HepG2 (cell line): ENCODE measurements around the gene SLC25A23. TPM values are rescaled to one million over a fixed set of nuclear protein-coding genes. Genes with fewer than 3 reads are reported as not detected.
"Not testable (repeated sequence)": the region's sequence is repeated elsewhere in the genome, so short reads cannot be mapped to it uniquely, and the experiment has no call there.

Source experiments
- ATAC-seq: fragments of 200-7000 bp; cut with Tn5 transposase; 3 replicates; pipeline ENCODE4 v1.9.1; 2020; ENCODE audit warnings: mild to moderate bottlenecking, moderate library complexity
- BruUV-seq: library from RNA; stranded (reverse); fragments of 400-500 nt; replicated peaks from 2 replicates; lab custom pipeline; 2021; lab: Mats Ljungman, UMichigan
- CTCF ChIA-PET: fragments of 300-600 bp; formaldehyde crosslinking; extraction: SDS; loops from one replicate; lab custom pipeline; 2021; ENCODE audit warnings: low total read pairs, inconsistent platforms, low intra/inter-chr PET ratio; lab: Yijun Ruan, JAX
- POLR2A ChIA-PET: fragments of 350-600 bp; sonication (Branson Sonifier 250); formaldehyde crosslinking; loops from one replicate; lab custom pipeline; 2020; ENCODE audit warnings: antibody characterized with exemption, inconsistent platforms; lab: Yijun Ruan, JAX
- DNase-seq: peaks from one replicate; pipeline ENCODE4 v3.0.0-alpha.2; 2015; ENCODE audit warnings: low spot score
- FAIRE-seq: peaks from 3 replicates; lab custom pipeline; 2011; peaks lifted over from hg19 to GRCh38; lab: Jason Lieb, UNC
- H2AFZ ChIP-seq: one replicate; pipeline ENCODE4 v1.6.1; 2011; ENCODE audit warnings: low read length, inconsistent platforms
- H3K27ac ChIP-seq: fragments of 300-600 bp; 3 replicates; pipeline ENCODE4 v1.8.0; 2011; ENCODE audit warnings: mixed run types, mild to moderate bottlenecking, mixed read lengths, low read length, inconsistent platforms; ENCODE audit not compliant: insufficient read depth; ENCODE audit errors: extremely low read length
- H3K27me3 ChIP-seq, 2 experiments: fragments of 200-600 bp in 1 of 2; 2 replicates in 1 of 2; 3 replicates in 1 of 2; pipeline versions ENCODE4 v1.6.0 to v1.8.0; 2011; ENCODE audit warnings: low read length in 2 of 2, mild to moderate bottlenecking in 2 of 2, moderate library complexity in 2 of 2, inconsistent platforms in 1 of 2; ENCODE audit not compliant: insufficient read depth in 2 of 2, control insufficient read depth in 1 of 2
- H3K36me3 ChIP-seq, 2 experiments: fragments of 200-600 bp in 1 of 2; replicated peaks in 1 of 2; 2 replicates in 1 of 2; 3 replicates in 1 of 2; pipeline versions ENCODE4 v1.5.1 to v1.8.0; 2011; ENCODE audit warnings: low read length in 2 of 2, inconsistent platforms in 1 of 2; ENCODE audit not compliant: insufficient read depth in 2 of 2, control insufficient read depth in 1 of 2
- H3K4me1 ChIP-seq: 2 replicates; pipeline ENCODE4 v1.5.1; 2012; ENCODE audit warnings: low read length, inconsistent platforms; ENCODE audit not compliant: insufficient read depth
- H3K4me2 ChIP-seq: 2 replicates; pipeline ENCODE4 v1.6.0; 2011; ENCODE audit warnings: low read depth, low read length, inconsistent platforms
- H3K4me3 ChIP-seq, 3 experiments: fragments of 200-600 bp in 1 of 3; sonication (generic), shearing (Covaris generic) in 1 of 3; replicated peaks in 1 of 3; 2 replicates each; pipeline ENCODE4 v1.5.1; 2011 to 2016; ENCODE audit warnings: low read length in 3 of 3, inconsistent platforms in 2 of 3, low read depth in 2 of 3, mild to moderate bottlenecking in 2 of 3, control low read depth in 1 of 3, mixed read lengths in 1 of 3; ENCODE audit not compliant: insufficient read depth in 1 of 3
- H3K79me2 ChIP-seq: one replicate; pipeline ENCODE4 v1.6.1; 2011; ENCODE audit warnings: low read length, inconsistent platforms; ENCODE audit not compliant: insufficient read depth
- H3K9ac ChIP-seq: 2 replicates; pipeline ENCODE4 v1.6.0; 2011; ENCODE audit warnings: mild to moderate bottlenecking, low read depth, low read length, inconsistent platforms; ENCODE audit not compliant: insufficient read depth
- H3K9me3 ChIP-seq: 2 replicates; pipeline ENCODE4 v1.5.1; 2012; ENCODE audit warnings: mild to moderate bottlenecking, low read length
- H4K20me1 ChIP-seq: 2 replicates; pipeline ENCODE4 v1.6.0; 2011; ENCODE audit warnings: inconsistent platforms, mild to moderate bottlenecking, low read length, moderate library complexity; ENCODE audit not compliant: insufficient read depth
- ARID5B ChIP-seq: IDR thresholded peaks from 2 replicates; pipeline ENCODE4 v1.4.0; 2020; ENCODE audit warnings: mild to moderate bottlenecking, missing genetic modification reagents
- CC2D1A ChIP-seq: sonication (generic); formaldehyde crosslinking; IDR thresholded peaks from 2 replicates; pipeline ENCODE4 v1.8.1; 2023; ENCODE audit warnings: mild to moderate bottlenecking, missing genetic modification reagents
- FOXK1 ChIP-seq: sonication (generic); formaldehyde crosslinking; IDR thresholded peaks from 2 replicates; pipeline ENCODE4 v1.4.0; 2020; ENCODE audit warnings: low read depth, missing genetic modification reagents, borderline replicate concordance
- FOXP1 ChIP-seq, 2 experiments: fragments of 450-650 bp in 1 of 2; IDR thresholded peaks; 2 replicates each; pipeline ENCODE4 v1.6.1; 2017 to 2018; ENCODE audit warnings: antibody characterized with exemption in 1 of 2
- GATAD2A ChIP-seq: IDR thresholded peaks from 2 replicates; pipeline ENCODE4 v1.6.1; 2016
- SAP130 ChIP-seq: IDR thresholded peaks from 2 replicates; pipeline ENCODE4 v1.6.1; 2016; ENCODE audit warnings: low read depth
- TEAD3 ChIP-seq: optimal IDR thresholded peaks from 2 replicates; pipeline ENCODE3; 2016; ENCODE audit warnings: borderline replicate concordance
- ZBTB3 ChIP-seq: sonication (generic); formaldehyde crosslinking; IDR thresholded peaks from 2 replicates; pipeline ENCODE4 v1.4.0; 2020; ENCODE audit warnings: low read depth, mild to moderate bottlenecking, moderate library complexity, missing genetic modification reagents, borderline replicate concordance
- ZNF460 ChIP-seq: sonication (generic); formaldehyde crosslinking; IDR thresholded peaks from 2 replicates; pipeline ENCODE4 v1.5.1; 2020; ENCODE audit warnings: missing genetic modification reagents, mild to moderate bottlenecking, borderline replicate concordance
- ZNF644 ChIP-seq: IDR thresholded peaks from 2 replicates; pipeline ENCODE4 v1.6.1; 2016; ENCODE audit warnings: low read depth
- ZNF776 ChIP-seq: sonication (generic); formaldehyde crosslinking; IDR thresholded peaks from 2 replicates; pipeline ENCODE4 v1.4.0; 2020; ENCODE audit warnings: mild to moderate bottlenecking, missing genetic modification reagents
- WGBS: methylation state at CpG from one replicate; pipeline ENCODE4 v1.1.6; 2017; ENCODE audit warnings: low lambda C conversion rate; 5-methylcytosine and 5-hydroxymethylcytosine counted together
- in situ Hi-C: cut with HindIII; loops from 2 replicates; pipeline ENCODE4 v1.10.0; 2017; ENCODE audit warnings: low pct_unique_long_range_greater_than_20kb; ENCODE audit not compliant: extremely low pct_ligation_motif_present
- intact Hi-C: fragments of 100-400 bp; cut with micrococcal nuclease; formaldehyde crosslinking; loops from one replicate; pipeline ENCODE4 v1.10.0; 2022; ENCODE audit not compliant: unreplicated experiment
- polyA plus RNA-seq, 8 experiments: library from polyadenylated mRNA; depleted of rRNA in 3 of 8; stranded (reverse) in 7 of 8; unstranded in 1 of 8; fragments of >200 nt; fragmentation: Illumina TruSeq in 4 of 8; extraction: Trizol in 4 of 8; gene quantifications; 2 replicates each; pipeline versions ENCODE4 v1.2.1 to v1.2.3, GENCODE V29; 2011 to 2016; ENCODE audit warnings: low read depth in 4 of 8, missing spikeins in 1 of 8, mixed read lengths in 1 of 8; ENCODE audit not compliant: insufficient read depth in 1 of 8
- total RNA-seq, 5 experiments: library from RNA; depleted of rRNA; stranded (reverse); fragments of >200 nt; fragmentation: Illumina TruSeq; extraction: Trizol; gene quantifications; 2 replicates each; pipeline ENCODE4 v1.2.3, GENCODE V29; 2016; ENCODE audit warnings: low read depth in 1 of 5
- TF ChIP-seq, protein P1 (sequence below): sonication (generic); formaldehyde crosslinking; IDR thresholded peaks from 2 replicates; pipeline ENCODE4 v1.5.0; 2020; ENCODE audit warnings: missing genetic modification reagents, mild to moderate bottlenecking, borderline replicate concordance
- TF ChIP-seq, protein P2 (sequence below): sonication (generic); formaldehyde crosslinking; IDR thresholded peaks from 2 replicates; pipeline ENCODE4 v1.5.0; 2020; ENCODE audit warnings: mild to moderate bottlenecking, missing genetic modification reagents

SLC25A23 gene
- total and polyA plus RNA-seq, 2 of the 13 experiments (the other 11 are each of a cell fraction or from before 2014, with no cell fraction given): 12.4 to 15.2 TPM

DNA sequence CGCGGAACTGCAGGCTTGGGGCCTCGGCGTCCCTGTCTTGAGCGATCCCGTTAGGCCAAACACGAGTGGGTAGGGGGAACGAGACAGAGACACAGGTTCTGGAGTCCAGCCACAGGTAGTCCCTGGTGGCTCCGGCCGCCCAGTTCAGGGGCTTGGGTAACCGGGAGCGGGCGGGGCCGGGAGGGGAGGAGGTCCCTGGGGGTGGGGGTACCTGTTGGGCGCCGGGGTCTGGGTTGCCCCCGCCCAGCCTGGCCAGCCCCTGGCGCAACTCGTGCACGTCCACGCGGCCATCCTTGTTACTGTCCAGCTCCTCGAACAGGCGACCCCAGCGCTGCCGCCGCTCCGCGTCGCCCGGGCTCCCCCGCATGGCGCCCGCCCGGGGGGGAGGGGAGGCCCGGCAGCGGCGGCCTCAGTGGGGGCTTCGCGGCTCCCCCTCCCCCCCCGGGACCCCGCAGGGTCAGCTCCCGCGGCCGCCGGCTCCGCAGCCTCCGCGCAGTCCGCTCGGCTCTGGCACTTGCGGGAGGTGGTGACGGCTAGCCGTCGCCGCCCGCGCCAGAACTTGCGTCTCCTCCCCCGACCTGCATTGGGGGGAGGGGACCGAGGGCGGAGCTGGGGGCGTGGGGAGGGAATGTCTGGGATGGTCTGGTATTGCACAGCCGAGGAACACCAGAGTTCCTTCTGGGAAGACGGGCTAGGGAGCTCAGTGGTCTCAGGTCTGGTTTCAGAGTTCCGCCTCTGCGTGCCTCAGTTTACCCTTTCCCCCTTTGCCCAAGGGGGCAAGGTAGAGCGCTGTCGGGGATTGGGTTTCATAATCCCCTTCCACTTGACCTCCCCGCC lies at the start of gene SLC25A23 (continued):
- TF ChIP-seq, protein P1, sequence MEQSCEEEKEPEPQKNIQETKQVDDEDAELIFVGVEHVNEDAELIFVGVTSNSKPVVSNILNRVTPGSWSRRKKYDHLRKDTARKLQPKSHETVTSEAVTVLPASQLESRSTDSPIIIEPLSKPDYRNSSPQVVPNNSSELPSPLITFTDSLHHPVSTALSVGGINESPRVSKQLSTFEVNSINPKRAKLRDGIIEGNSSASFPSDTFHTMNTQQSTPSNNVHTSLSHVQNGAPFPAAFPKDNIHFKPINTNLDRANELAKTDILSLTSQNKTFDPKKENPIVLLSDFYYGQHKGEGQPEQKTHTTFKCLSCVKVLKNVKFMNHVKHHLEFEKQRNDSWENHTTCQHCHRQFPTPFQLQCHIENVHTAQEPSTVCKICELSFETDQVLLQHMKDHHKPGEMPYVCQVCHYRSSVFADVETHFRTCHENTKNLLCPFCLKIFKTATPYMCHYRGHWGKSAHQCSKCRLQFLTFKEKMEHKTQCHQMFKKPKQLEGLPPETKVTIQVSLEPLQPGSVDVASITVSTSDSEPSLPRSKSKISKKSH (CRISPR knock-in tag): peak; percentile 24; the same call in 1 of the 2 replicates
- TF ChIP-seq CC2D1A: no peak
- no peak for TF ChIP-seq ZNF776 (CRISPR knock-in tag)
- TF ChIP-seq, all 625 proteins: peak for 18

DNA sequence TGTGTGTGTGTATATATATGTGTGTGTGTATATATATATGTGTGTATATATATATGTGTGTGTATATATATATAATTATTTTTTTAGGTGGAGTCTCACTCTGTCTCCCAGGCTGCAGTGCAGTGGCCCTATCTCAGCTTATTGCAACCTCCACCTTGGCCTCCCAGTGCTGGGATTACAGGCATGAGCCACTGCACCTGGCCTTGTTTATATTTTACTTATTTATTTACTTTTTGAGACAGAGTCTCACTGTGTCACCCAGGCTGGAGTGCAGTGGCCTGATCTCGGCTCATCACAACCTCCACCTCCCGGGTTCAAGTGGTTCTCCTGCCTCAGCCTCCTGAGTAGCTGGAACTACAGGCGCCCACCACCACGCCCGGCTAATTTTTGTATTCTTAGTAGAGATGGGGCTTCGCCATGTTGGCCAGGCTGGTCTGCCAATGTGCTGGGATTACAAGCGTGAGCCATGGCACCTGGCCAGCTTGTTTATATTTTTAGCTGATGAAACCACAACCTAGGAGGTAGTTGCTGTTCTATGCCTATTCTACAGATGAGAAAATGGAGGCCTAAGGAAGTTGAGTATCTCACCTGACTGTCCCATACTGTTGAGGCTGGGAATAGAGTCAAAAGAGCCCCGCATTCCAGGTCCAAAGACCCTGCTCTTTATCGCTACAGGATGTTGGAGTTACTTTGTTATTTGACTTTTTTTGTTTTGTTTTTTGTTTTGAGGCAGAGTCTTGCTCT lies 48.6 kb upstream of the SLC25A23 start:
- POLR2A ChIA-PET: interaction anchor here (1.3 kb wide), 1 partner anchor 9 kb away, joined by 3 read pairs; no protein-coding TSS in a partner anchor
- H3K9me3 ChIP-seq; ATAC-seq; H3K79me2 ChIP-seq; CTCF ChIA-PET; in situ Hi-C loops; H2AFZ ChIP-seq; BruUV-seq; H4K20me1 ChIP-seq; FAIRE-seq; DNase-seq; H3K4me3 ChIP-seq; H3K27me3 ChIP-seq; intact Hi-C loops; H3K4me2 ChIP-seq; H3K27ac ChIP-seq; H3K9ac ChIP-seq; H3K36me3 ChIP-seq; TF ChIP-seq FOXP1 (IDR thresholded peaks at IDR 0.05): not testable (repeated sequence)
- peaks cover 45% of the 10 kb centered on the region for H3K4me1 ChIP-seq
- WGBS: 51% methylated on average over 9 of the region's 9 CpGs
- TF ChIP-seq ZNF460 (peak; percentile 57; the same call in 1 of the 2 replicates), FOXP1 (CRISPR knock-in tag; IDR thresholded peaks at IDR 0.05) (peak; percentile 61), TEAD3 (peak; percentile 9), ZNF644 (0 out of 2 replicates have a peak, but pooled peaks have one; percentile 24), FOXK1 (CRISPR knock-in tag) (peak; percentile 66; the same call in 1 of the 2 replicates), ZBTB3 (CRISPR knock-in tag) (peak; percentile 52; the same call in 1 of the 2 replicates), GATAD2A (peak; percentile 27; the same call in 1 of the 2 replicates), ARID5B (peak; percentile 22; the same call in 1 of the 2 replicates), SAP130 (peak; percentile 35; the same call in 1 of the 2 replicates)
- TF ChIP-seq, protein P2, sequence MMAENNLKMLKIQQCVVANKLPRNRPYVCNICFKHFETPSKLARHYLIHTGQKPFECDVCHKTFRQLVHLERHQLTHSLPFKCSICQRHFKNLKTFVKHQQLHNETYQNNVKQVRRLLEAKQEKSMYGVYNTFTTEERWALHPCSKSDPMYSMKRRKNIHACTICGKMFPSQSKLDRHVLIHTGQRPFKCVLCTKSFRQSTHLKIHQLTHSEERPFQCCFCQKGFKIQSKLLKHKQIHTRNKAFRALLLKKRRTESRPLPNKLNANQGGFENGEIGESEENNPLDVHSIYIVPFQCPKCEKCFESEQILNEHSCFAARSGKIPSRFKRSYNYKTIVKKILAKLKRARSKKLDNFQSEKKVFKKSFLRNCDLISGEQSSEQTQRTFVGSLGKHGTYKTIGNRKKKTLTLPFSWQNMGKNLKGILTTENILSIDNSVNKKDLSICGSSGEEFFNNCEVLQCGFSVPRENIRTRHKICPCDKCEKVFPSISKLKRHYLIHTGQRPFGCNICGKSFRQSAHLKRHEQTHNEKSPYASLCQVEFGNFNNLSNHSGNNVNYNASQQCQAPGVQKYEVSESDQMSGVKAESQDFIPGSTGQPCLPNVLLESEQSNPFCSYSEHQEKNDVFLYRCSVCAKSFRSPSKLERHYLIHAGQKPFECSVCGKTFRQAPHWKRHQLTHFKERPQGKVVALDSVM: peak; percentile 98
